Measurements from ENCODE around the gene RAD51B.

RAD51B gene

DNA sequence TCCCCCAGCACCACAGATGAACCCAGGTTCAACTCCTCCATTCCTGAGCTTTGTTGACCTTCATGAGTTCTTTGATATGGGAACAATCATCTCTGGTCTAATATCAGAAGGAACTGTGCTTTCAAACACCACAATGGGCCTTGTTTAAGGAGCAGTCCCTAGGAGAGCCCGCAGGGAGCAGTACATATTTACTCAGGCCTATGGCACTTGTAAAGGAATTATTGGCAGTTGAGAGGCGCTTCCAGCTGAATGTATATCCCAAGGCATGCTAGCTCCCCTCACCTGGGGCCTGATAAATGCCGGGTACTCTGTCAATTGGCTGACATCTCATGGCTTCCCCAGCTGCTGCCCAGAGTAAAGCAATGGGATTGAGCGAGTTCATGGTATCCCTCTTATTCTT, 897.1 kb downstream of the RAD51B start:
- no peak overlapping the region for H3K27ac ChIP-seq (ENCODE audit: low read depth, low read length)
- H3K4me3 ChIP-seq (ENCODE audit: low read depth in 1 of 2, low read length in 2 of 2) = no peak overlapping the region
- H3K9me3 ChIP-seq (ENCODE audit: control insufficient read depth in 1 of 2, low read length in 2 of 2) = no peaks in the 10 kb centered on the region
- no peaks in the 10 kb centered on the region for H3K36me3 ChIP-seq (ENCODE audit: control insufficient read depth in 1 of 2, insufficient read depth in 2 of 2, low read length in 2 of 2)
- H3K4me1 ChIP-seq (ENCODE audit: control insufficient read depth in 1 of 2, insufficient read depth in 2 of 2, low read length in 2 of 2) = peaks cover 0 to 7% of the 10 kb centered on the region in 2 donors
- H3K9ac ChIP-seq (ENCODE audit: low read depth in 1 of 2, low read length in 2 of 2) = no peak overlapping the region
- no peaks in the 10 kb centered on the region for H3K27me3 ChIP-seq (ENCODE audit: control insufficient read depth in 1 of 2, insufficient read depth in 2 of 2, low read length in 2 of 2)

GRCh38 chr14:68718023-68718990, 898.7 kb downstream of the RAD51B start:
- Histone ChIP-seq H3K27ac (ENCODE audit: low read depth, low read length) (no peak overlapping the region), H3K36me3 (ENCODE audit: control insufficient read depth in 1 of 2, insufficient read depth in 2 of 2, low read length in 2 of 2) (no peaks in the 10 kb centered on the region), H3K4me1 (ENCODE audit: control insufficient read depth in 1 of 2, insufficient read depth in 2 of 2, low read length in 2 of 2) (peaks cover under 1 to 9% of the 10 kb centered on the region in 2 donors), H3K27me3 (ENCODE audit: control insufficient read depth in 1 of 2, insufficient read depth in 2 of 2, low read length in 2 of 2) (no peaks in the 10 kb centered on the region), H3K9ac (ENCODE audit: low read depth in 1 of 2, low read length in 2 of 2) (no peak overlapping the region), H3K4me3 (ENCODE audit: low read depth in 1 of 2, low read length in 2 of 2) (no peak overlapping the region), H3K9me3 (ENCODE audit: control insufficient read depth in 1 of 2, low read length in 2 of 2) (no peaks in the 10 kb centered on the region)

DNA sequence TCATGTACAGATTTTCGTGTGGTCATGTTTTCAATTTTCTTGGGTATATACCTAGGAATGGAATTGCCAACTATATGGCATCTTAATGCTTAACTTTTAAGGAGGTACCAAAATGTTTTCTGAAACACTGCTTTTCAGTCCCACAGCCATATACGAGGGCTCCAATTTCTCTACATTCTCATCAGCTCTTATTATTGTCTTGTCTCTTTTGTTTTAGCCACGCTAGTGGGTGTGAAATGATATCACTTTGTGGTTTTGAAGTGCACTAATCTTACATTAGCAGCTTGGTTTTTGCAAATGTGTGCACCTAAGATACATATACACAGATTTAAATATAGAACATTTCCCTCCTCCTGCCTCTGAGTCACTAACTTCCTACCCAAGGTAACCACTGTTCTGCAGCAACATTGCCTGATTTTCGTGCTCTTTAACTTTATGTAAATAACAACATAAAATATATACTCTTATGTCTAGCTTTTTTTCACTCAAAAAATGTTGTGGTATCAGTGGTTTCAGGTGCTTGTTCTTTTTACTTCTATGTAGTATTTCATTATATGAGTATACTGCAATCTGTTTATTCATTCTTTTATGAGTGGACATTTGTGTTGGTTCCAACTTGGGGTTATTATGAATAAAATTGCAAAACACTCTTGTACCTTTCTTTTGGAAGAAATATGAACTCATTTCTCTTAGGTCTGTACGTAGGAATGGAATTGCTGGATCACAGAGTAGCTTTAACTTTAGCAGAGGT, 900.2 kb downstream of the RAD51B start:
- no peak overlapping the region for H3K27ac ChIP-seq (ENCODE audit: low read depth, low read length)
- H3K9ac ChIP-seq (ENCODE audit: low read depth in 1 of 2, low read length in 2 of 2) = no peak overlapping the region
- H3K4me3 ChIP-seq (ENCODE audit: low read depth in 1 of 2, low read length in 2 of 2) = no peak overlapping the region
- H3K27me3 ChIP-seq (ENCODE audit: control insufficient read depth in 1 of 2, insufficient read depth in 2 of 2, low read length in 2 of 2) = no peaks in the 10 kb centered on the region
- no peaks in the 10 kb centered on the region for H3K9me3 ChIP-seq (ENCODE audit: control insufficient read depth in 1 of 2, low read length in 2 of 2)
- peaks cover 10 to 18% of the 10 kb centered on the region in 2 donors for H3K4me1 ChIP-seq (ENCODE audit: control insufficient read depth in 1 of 2, insufficient read depth in 2 of 2, low read length in 2 of 2)
- H3K36me3 ChIP-seq (ENCODE audit: control insufficient read depth in 1 of 2, insufficient read depth in 2 of 2, low read length in 2 of 2) = no peaks in the 10 kb centered on the region

- no peak overlapping the region for H3K4me3 ChIP-seq (ENCODE audit: low read depth in 1 of 2, low read length in 2 of 2)
- H3K4me1 ChIP-seq (ENCODE audit: control insufficient read depth in 1 of 2, insufficient read depth in 2 of 2, low read length in 2 of 2) = peaks cover 18% of the 10 kb centered on the region in 2 donors
- H3K9me3 ChIP-seq (ENCODE audit: control insufficient read depth in 1 of 2, low read length in 2 of 2) = no peaks in the 10 kb centered on the region
- H3K27me3 ChIP-seq (ENCODE audit: control insufficient read depth in 1 of 2, insufficient read depth in 2 of 2, low read length in 2 of 2) = no peaks in the 10 kb centered on the region
- no peaks in the 10 kb centered on the region for H3K36me3 ChIP-seq (ENCODE audit: control insufficient read depth in 1 of 2, insufficient read depth in 2 of 2, low read length in 2 of 2)
- H3K27ac ChIP-seq (ENCODE audit: low read depth, low read length) = no peak overlapping the region
- no peak overlapping the region for H3K9ac ChIP-seq (ENCODE audit: low read depth in 1 of 2, low read length in 2 of 2)
These were observed 902.6 kb downstream of the RAD51B start for GRCh38 chr14:68722186-68722585.

DNA sequence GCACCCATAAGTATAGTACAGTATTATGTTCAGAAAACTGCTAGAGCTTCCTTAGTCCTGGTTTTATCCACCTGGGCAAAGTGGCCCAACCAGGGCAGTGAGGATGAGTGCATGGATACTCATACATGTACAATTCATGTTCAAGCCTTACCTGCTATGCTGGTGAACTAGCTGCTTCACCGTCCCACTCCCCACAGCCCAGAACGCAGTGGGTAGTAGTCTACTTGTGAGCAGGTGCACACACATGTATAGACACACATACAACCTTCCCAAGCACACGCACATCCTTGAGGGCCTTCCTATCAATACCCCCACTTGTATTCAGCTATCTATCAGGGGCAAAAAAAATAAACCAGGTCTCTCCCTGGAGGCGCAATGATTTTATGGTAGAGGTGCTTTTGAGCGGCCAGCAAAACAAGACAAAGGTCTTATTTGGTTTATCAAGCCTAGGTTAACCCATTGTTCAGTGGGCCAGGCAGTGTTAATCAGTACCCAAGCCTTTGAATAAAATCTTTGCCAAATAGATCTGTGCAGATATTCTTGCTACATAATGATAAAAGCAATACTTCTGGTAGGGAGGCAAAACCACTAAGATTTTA, 903.5 kb downstream of the RAD51B start:
- H3K27me3 ChIP-seq (ENCODE audit: control insufficient read depth in 1 of 2, insufficient read depth in 2 of 2, low read length in 2 of 2) = no peaks in the 10 kb centered on the region
- no peak overlapping the region for H3K9ac ChIP-seq (ENCODE audit: low read depth in 1 of 2, low read length in 2 of 2)
- H3K9me3 ChIP-seq (ENCODE audit: control insufficient read depth in 1 of 2, low read length in 2 of 2) = no peaks in the 10 kb centered on the region
- no peak overlapping the region for H3K27ac ChIP-seq (ENCODE audit: low read depth, low read length)
- H3K4me3 ChIP-seq (ENCODE audit: low read depth in 1 of 2, low read length in 2 of 2) = peak overlapping the region; percentile 7 to 17
- no peaks in the 10 kb centered on the region for H3K36me3 ChIP-seq (ENCODE audit: control insufficient read depth in 1 of 2, insufficient read depth in 2 of 2, low read length in 2 of 2)
- H3K4me1 ChIP-seq (ENCODE audit: control insufficient read depth in 1 of 2, insufficient read depth in 2 of 2, low read length in 2 of 2) = peaks cover 18 to 24% of the 10 kb centered on the region in 2 donors

- H3K4me1 ChIP-seq (ENCODE audit: control insufficient read depth in 1 of 2, insufficient read depth in 2 of 2, low read length in 2 of 2) = peaks cover 24 to 32% of the 10 kb centered on the region in 2 donors
- no peak overlapping the region for H3K27ac ChIP-seq (ENCODE audit: low read depth, low read length)
- no peaks in the 10 kb centered on the region for H3K27me3 ChIP-seq (ENCODE audit: control insufficient read depth in 1 of 2, insufficient read depth in 2 of 2, low read length in 2 of 2)
- no peaks in the 10 kb centered on the region for H3K36me3 ChIP-seq (ENCODE audit: control insufficient read depth in 1 of 2, insufficient read depth in 2 of 2, low read length in 2 of 2)
- no peaks in the 10 kb centered on the region for H3K9me3 ChIP-seq (ENCODE audit: control insufficient read depth in 1 of 2, low read length in 2 of 2)
- H3K4me3 ChIP-seq (ENCODE audit: low read depth in 1 of 2, low read length in 2 of 2) = no peak overlapping the region
- H3K9ac ChIP-seq (ENCODE audit: low read depth in 1 of 2, low read length in 2 of 2) = no peak overlapping the region
These were observed 904.3 kb downstream of the RAD51B start for GRCh38 chr14:68723808-68724268.

GRCh38 chr14:68724914-68725313, 905.3 kb downstream of the RAD51B start:
- H3K9ac ChIP-seq (ENCODE audit: low read depth in 1 of 2, low read length in 2 of 2) = no peak overlapping the region
- H3K36me3 ChIP-seq (ENCODE audit: control insufficient read depth in 1 of 2, insufficient read depth in 2 of 2, low read length in 2 of 2) = no peaks in the 10 kb centered on the region
- H3K4me3 ChIP-seq (ENCODE audit: low read depth in 1 of 2, low read length in 2 of 2) = no peak overlapping the region
- peaks cover 24 to 33% of the 10 kb centered on the region in 2 donors for H3K4me1 ChIP-seq (ENCODE audit: control insufficient read depth in 1 of 2, insufficient read depth in 2 of 2, low read length in 2 of 2)
- no peaks in the 10 kb centered on the region for H3K27me3 ChIP-seq (ENCODE audit: control insufficient read depth in 1 of 2, insufficient read depth in 2 of 2, low read length in 2 of 2)
- H3K9me3 ChIP-seq (ENCODE audit: control insufficient read depth in 1 of 2, low read length in 2 of 2) = no peaks in the 10 kb centered on the region
- no peak overlapping the region for H3K27ac ChIP-seq (ENCODE audit: low read depth, low read length)

GRCh38 chr14:68726093-68726695, 906.6 kb downstream of the RAD51B start:
- Histone ChIP-seq H3K27ac (ENCODE audit: low read depth, low read length) (no peak overlapping the region), H3K27me3 (ENCODE audit: control insufficient read depth in 1 of 2, insufficient read depth in 2 of 2, low read length in 2 of 2) (no peaks in the 10 kb centered on the region), H3K36me3 (ENCODE audit: control insufficient read depth in 1 of 2, insufficient read depth in 2 of 2, low read length in 2 of 2) (no peaks in the 10 kb centered on the region), H3K9me3 (ENCODE audit: control insufficient read depth in 1 of 2, low read length in 2 of 2) (no peaks in the 10 kb centered on the region), H3K9ac (ENCODE audit: low read depth in 1 of 2, low read length in 2 of 2) (no peak overlapping the region), H3K4me3 (ENCODE audit: low read depth in 1 of 2, low read length in 2 of 2) (no peak overlapping the region), H3K4me1 (ENCODE audit: control insufficient read depth in 1 of 2, insufficient read depth in 2 of 2, low read length in 2 of 2) (peaks cover 24 to 33% of the 10 kb centered on the region in 2 donors)

- no peaks in the 10 kb centered on the region for H3K9me3 ChIP-seq (ENCODE audit: control insufficient read depth in 1 of 2, low read length in 2 of 2)
- no peak overlapping the region for H3K4me3 ChIP-seq (ENCODE audit: low read depth in 1 of 2, low read length in 2 of 2)
- H3K27me3 ChIP-seq (ENCODE audit: control insufficient read depth in 1 of 2, insufficient read depth in 2 of 2, low read length in 2 of 2) = no peaks in the 10 kb centered on the region
- no peak overlapping the region for H3K27ac ChIP-seq (ENCODE audit: low read depth, low read length)
- H3K4me1 ChIP-seq (ENCODE audit: control insufficient read depth in 1 of 2, insufficient read depth in 2 of 2, low read length in 2 of 2) = peaks cover 24 to 32% of the 10 kb centered on the region in 2 donors
- no peaks in the 10 kb centered on the region for H3K36me3 ChIP-seq (ENCODE audit: control insufficient read depth in 1 of 2, insufficient read depth in 2 of 2, low read length in 2 of 2)
- no peak overlapping the region for H3K9ac ChIP-seq (ENCODE audit: low read depth in 1 of 2, low read length in 2 of 2)
These were observed 907.9 kb downstream of the RAD51B start for GRCh38 chr14:68727315-68728047.
